Karpas-422 (cell line): ENCODE measurements around the gene PGBD4. TPM values are rescaled to one million over a fixed set of nuclear protein-coding genes. Genes with fewer than 3 reads are reported as not detected.

ENCODE experiments used
- DNase-seq: peaks from one replicate; pipeline ENCODE4 v3.0.0-alpha.2; 2015
- H2AFZ ChIP-seq: fragments of 200-600 bp; sonication (generic); 2 replicates; pipeline ENCODE4 v1.6.1; 2014; ENCODE audit warnings: antibody characterized with exemption, low read length, mixed read lengths
- H3K27ac ChIP-seq: fragments of 200-600 bp; sonication (generic); 2 replicates; pipeline ENCODE4 v1.5.1; 2014; ENCODE audit warnings: mild to moderate bottlenecking, low read length, moderate library complexity
- H3K27me3 ChIP-seq: fragments of 200-600 bp; sonication (generic); 2 replicates; pipeline ENCODE4 v1.6.1; 2014; ENCODE audit warnings: low read length, mixed read lengths
- H3K36me3 ChIP-seq: fragments of 200-600 bp; sonication (generic); 2 replicates; pipeline ENCODE4 v1.6.1; 2014; ENCODE audit warnings: low read length, mixed read lengths; ENCODE audit not compliant: insufficient read depth
- H3K4me1 ChIP-seq: fragments of 200-600 bp; sonication (generic); 2 replicates; pipeline ENCODE4 v1.6.1; 2014; ENCODE audit warnings: mild to moderate bottlenecking, low read length, mixed read lengths
- H3K4me2 ChIP-seq: fragments of 200-600 bp; sonication (generic); 2 replicates; pipeline ENCODE4 v1.6.1; 2014; ENCODE audit warnings: low read length, low read depth, mild to moderate bottlenecking; ENCODE audit not compliant: poor library complexity, severe bottlenecking
- H3K4me3 ChIP-seq: fragments of 200-600 bp; sonication (generic); 2 replicates; pipeline ENCODE4 v1.5.1; 2014; ENCODE audit warnings: mild to moderate bottlenecking, antibody characterized with exemption, low read length, mixed read lengths
- H3K79me2 ChIP-seq: fragments of 200-600 bp; sonication (generic); 2 replicates; pipeline ENCODE4 v1.6.1; 2014; ENCODE audit warnings: mild to moderate bottlenecking, low read length, mixed read lengths
- H3K9ac ChIP-seq: fragments of 200-600 bp; sonication (generic); 2 replicates; pipeline ENCODE4 v1.6.0; 2014; ENCODE audit warnings: low read length
- H3K9me2 ChIP-seq: fragments of 200-600 bp; sonication (generic), shearing (Covaris generic); replicated peaks from 2 replicates; pipeline ENCODE4 v1.6.0; 2014; ENCODE audit warnings: mild to moderate bottlenecking, low read length, moderate library complexity; ENCODE audit not compliant: insufficient read depth
- H3K9me3 ChIP-seq: fragments of 300-700, 200-600 bp; sonication (generic); 2 replicates; pipeline ENCODE4 v1.6.1; 2014; ENCODE audit warnings: low read length, mixed read lengths
- H4K20me1 ChIP-seq: fragments of 200-600 bp; sonication (generic); 2 replicates; pipeline ENCODE4 v1.6.1; 2014; ENCODE audit warnings: mild to moderate bottlenecking, antibody characterized with exemption, low read length, low read depth; ENCODE audit not compliant: insufficient read depth
- total RNA-seq: library from RNA; depleted of rRNA; stranded (reverse); fragments of >200 nt; shearing (Covaris generic); gene quantifications from 2 replicates; pipeline ENCODE4 v1.2.3, GENCODE V29; 2014; ENCODE audit warnings: low replicate concordance

The PGBD4 gene
- total RNA-seq, 1 experiment from 2014 or later, result 6.4 TPM

- Histone ChIP-seq H2AFZ (peak overlapping the region; percentile 57), H3K27me3 (no peaks in the 10 kb centered on the region), H3K4me2 (peak overlapping the region; percentile 95), H4K20me1 (no peaks in the 10 kb centered on the region), H3K27ac (peak overlapping the region; percentile 61; the same call in 1 of the 2 replicates), H3K36me3 (no peaks in the 10 kb centered on the region), H3K79me2 (peaks cover 64% of the 10 kb centered on the region), H3K9me2 (no peaks in the 10 kb centered on the region), H3K9ac (peak overlapping the region; percentile 79), H3K9me3 (no peaks in the 10 kb centered on the region), H3K4me1 (peaks cover 27% of the 10 kb centered on the region), H3K4me3 (peak overlapping the region; percentile 83)
- DNase-seq, result no peak
Measured at GRCh38 chr15:34102175-34102925, 467 bp downstream of the PGBD4 start.

- Histone ChIP-seq H2AFZ (no peak overlapping the region), H3K4me2 (no peak overlapping the region), H3K9me3 (no peaks in the 10 kb centered on the region), H3K36me3 (no peaks in the 10 kb centered on the region), H3K4me1 (peaks cover 25% of the 10 kb centered on the region), H4K20me1 (no peaks in the 10 kb centered on the region), H3K9me2 (no peaks in the 10 kb centered on the region), H3K27ac (no peak overlapping the region), H3K9ac (no peak overlapping the region), H3K27me3 (no peaks in the 10 kb centered on the region), H3K4me3 (no peak overlapping the region), H3K79me2 (peaks cover 23% of the 10 kb centered on the region)
- no peak for DNase-seq
Measured at GRCh38 chr15:34106423-34106822, 4.5 kb downstream of the PGBD4 start.

GRCh38 chr15:34107315-34107714 is 5.4 kb downstream of the PGBD4 start:
- H3K4me2 ChIP-seq, result no peak overlapping the region
- no peak overlapping the region for H2AFZ ChIP-seq
- H3K27ac ChIP-seq, result no peak overlapping the region
- H3K4me3 ChIP-seq, result no peak overlapping the region
- no peak overlapping the region for H3K9ac ChIP-seq
- H3K79me2 ChIP-seq, result peaks cover 17% of the 10 kb centered on the region
- H3K9me3 ChIP-seq, result no peaks in the 10 kb centered on the region
- no peaks in the 10 kb centered on the region for H3K27me3 ChIP-seq
- DNase-seq, result no peak
- H3K9me2 ChIP-seq, result no peaks in the 10 kb centered on the region
- no peaks in the 10 kb centered on the region for H4K20me1 ChIP-seq
- H3K36me3 ChIP-seq, result no peaks in the 10 kb centered on the region
- peaks cover 23% of the 10 kb centered on the region for H3K4me1 ChIP-seq

GRCh38 chr15:34109797-34110663 is 8.1 kb downstream of the PGBD4 start:
- H3K27ac ChIP-seq, result no peak overlapping the region
- H3K4me1 ChIP-seq, result peaks cover 14% of the 10 kb centered on the region
- H3K79me2 ChIP-seq, result no peaks in the 10 kb centered on the region
- no peaks in the 10 kb centered on the region for H3K27me3 ChIP-seq
- H3K36me3 ChIP-seq, result no peaks in the 10 kb centered on the region
- H3K4me3 ChIP-seq, result 0 out of 2 replicates have a peak overlapping the region, but pooled peaks have one; percentile 7
- H2AFZ ChIP-seq, result peak overlapping the region; percentile 82
- peak overlapping the region; percentile 34; the same call in 1 of the 2 replicates for H3K9ac ChIP-seq
- DNase-seq, result peak; percentile 80
- H3K9me2 ChIP-seq, result no peaks in the 10 kb centered on the region
- no peaks in the 10 kb centered on the region for H3K9me3 ChIP-seq
- peak overlapping the region; percentile 5 for H3K4me2 ChIP-seq
- no peaks in the 10 kb centered on the region for H4K20me1 ChIP-seq

GRCh38 chr15:34111488-34111887 is 9.6 kb downstream of the PGBD4 start:
- H3K4me3 ChIP-seq, result no peak overlapping the region
- peak overlapping the region; percentile 49; the same call in 1 of the 2 replicates for H2AFZ ChIP-seq
- no peak overlapping the region for H3K9ac ChIP-seq
- DNase-seq, result no peak
- H3K9me2 ChIP-seq, result no peaks in the 10 kb centered on the region
- H3K79me2 ChIP-seq, result no peaks in the 10 kb centered on the region
- H3K27ac ChIP-seq, result no peak overlapping the region
- no peaks in the 10 kb centered on the region for H4K20me1 ChIP-seq
- H3K36me3 ChIP-seq, result no peaks in the 10 kb centered on the region
- no peaks in the 10 kb centered on the region for H3K27me3 ChIP-seq
- no peaks in the 10 kb centered on the region for H3K9me3 ChIP-seq
- H3K4me2 ChIP-seq, result no peak overlapping the region
- H3K4me1 ChIP-seq, result peaks cover 14% of the 10 kb centered on the region

GRCh38 chr15:34114215-34114614 is 12.3 kb downstream of the PGBD4 start:
- Histone ChIP-seq H2AFZ (no peak overlapping the region), H3K9ac (no peak overlapping the region), H3K27ac (no peak overlapping the region), H3K9me3 (no peaks in the 10 kb centered on the region), H3K9me2 (no peaks in the 10 kb centered on the region), H4K20me1 (no peaks in the 10 kb centered on the region), H3K36me3 (no peaks in the 10 kb centered on the region), H3K27me3 (no peaks in the 10 kb centered on the region), H3K4me1 (peaks cover 14% of the 10 kb centered on the region), H3K4me2 (no peak overlapping the region), H3K4me3 (no peak overlapping the region), H3K79me2 (no peaks in the 10 kb centered on the region)
- DNase-seq, result no peak

GRCh38 chr15:34114739-34115138 is 12.9 kb downstream of the PGBD4 start:
- no peaks in the 10 kb centered on the region for H3K79me2 ChIP-seq
- no peak overlapping the region for H3K4me2 ChIP-seq
- H3K27ac ChIP-seq, result no peak overlapping the region
- peaks cover 13% of the 10 kb centered on the region for H3K4me1 ChIP-seq
- no peak overlapping the region for H2AFZ ChIP-seq
- no peaks in the 10 kb centered on the region for H4K20me1 ChIP-seq
- no peaks in the 10 kb centered on the region for H3K27me3 ChIP-seq
- no peak overlapping the region for H3K9ac ChIP-seq
- no peaks in the 10 kb centered on the region for H3K9me3 ChIP-seq
- no peak for DNase-seq
- H3K36me3 ChIP-seq, result no peaks in the 10 kb centered on the region
- no peak overlapping the region for H3K4me3 ChIP-seq
- no peaks in the 10 kb centered on the region for H3K9me2 ChIP-seq

GRCh38 chr15:34116620-34117019 is 14.7 kb downstream of the PGBD4 start:
- Histone ChIP-seq H3K9me3 (no peaks in the 10 kb centered on the region), H3K4me1 (no peaks in the 10 kb centered on the region), H3K27me3 (no peaks in the 10 kb centered on the region), H3K4me2 (no peak overlapping the region), H3K36me3 (no peaks in the 10 kb centered on the region), H4K20me1 (no peaks in the 10 kb centered on the region), H2AFZ (no peak overlapping the region), H3K9me2 (no peaks in the 10 kb centered on the region), H3K4me3 (no peak overlapping the region), H3K9ac (no peak overlapping the region), H3K79me2 (no peaks in the 10 kb centered on the region), H3K27ac (no peak overlapping the region)
- DNase-seq, result no peak
